Measurements from ENCODE around the gene ACBD4. TPM values are rescaled to one million over a fixed set of nuclear protein-coding genes. Genes with fewer than 3 reads are reported as not detected.

ACBD4 gene
- total and polyA plus RNA-seq, 2 of the 13 experiments (the other 11 are each of a cell fraction or from before 2014, with no cell fraction given): 16.1 to 26.9 TPM

- no peak; the same call in 1 of the 2 replicates for TF ChIP-seq NFE2L1 (CRISPR knock-in tag; IDR thresholded peaks at IDR 0.05; ENCODE audit: borderline replicate concordance)
- no peak for TF ChIP-seq HOMEZ (CRISPR knock-in tag; IDR thresholded peaks at IDR 0.05; ENCODE audit: low read depth)
- TF ChIP-seq ZNF253 (CRISPR knock-in tag; IDR thresholded peaks at IDR 0.05; ENCODE audit: borderline replicate concordance): no peak
- no peak for TF ChIP-seq ERF (CRISPR knock-in tag; IDR thresholded peaks at IDR 0.05)
- 0 out of 2 replicates have a peak, but pooled peaks have one; percentile 54 for TF ChIP-seq RELA (CRISPR knock-in tag; IDR thresholded peaks at IDR 0.05)
- TF ChIP-seq, protein P1, sequence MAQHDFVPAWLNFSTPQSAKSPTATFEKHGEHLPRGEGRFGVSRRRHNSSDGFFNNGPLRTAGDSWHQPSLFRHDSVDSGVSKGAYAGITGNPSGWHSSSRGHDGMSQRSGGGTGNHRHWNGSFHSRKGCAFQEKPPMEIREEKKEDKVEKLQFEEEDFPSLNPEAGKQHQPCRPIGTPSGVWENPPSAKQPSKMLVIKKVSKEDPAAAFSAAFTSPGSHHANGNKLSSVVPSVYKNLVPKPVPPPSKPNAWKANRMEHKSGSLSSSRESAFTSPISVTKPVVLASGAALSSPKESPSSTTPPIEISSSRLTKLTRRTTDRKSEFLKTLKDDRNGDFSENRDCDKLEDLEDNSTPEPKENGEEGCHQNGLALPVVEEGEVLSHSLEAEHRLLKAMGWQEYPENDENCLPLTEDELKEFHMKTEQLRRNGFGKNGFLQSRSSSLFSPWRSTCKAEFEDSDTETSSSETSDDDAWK (CRISPR knock-in tag; IDR thresholded peaks at IDR 0.05): no peak
- no peak for TF ChIP-seq ZNF496 (CRISPR knock-in tag; IDR thresholded peaks at IDR 0.05; ENCODE audit: insufficient replicate concordance)
- no peak for TF ChIP-seq STAT6 (CRISPR knock-in tag; IDR thresholded peaks at IDR 0.05; ENCODE audit: borderline replicate concordance)
- 0 out of 2 replicates have a peak, but pooled peaks have one; percentile 15 for TF ChIP-seq ZNF720 (CRISPR knock-in tag; IDR thresholded peaks at IDR 0.05)
- TF ChIP-seq REPIN1 (CRISPR knock-in tag; IDR thresholded peaks at IDR 0.05; ENCODE audit: borderline replicate concordance, low read depth): no peak; the same call in 1 of the 2 replicates
- no peak for TF ChIP-seq HDAC6 (IDR thresholded peaks at IDR 0.05; ENCODE audit: low read depth, low read length)
- TF ChIP-seq ZNF331 (CRISPR knock-in tag; IDR thresholded peaks at IDR 0.05): 0 out of 2 replicates have a peak, but pooled peaks have one; percentile 22
- peak; percentile 55 to 82 for TF ChIP-seq POLR2A (IDR thresholded peaks at IDR 0.05; ENCODE audit: insufficient read depth in 1 of 2, low read depth in 2 of 2, low read length in 2 of 2)
- no peak; the same call in 1 of the 2 replicates for TF ChIP-seq ZNF816 (CRISPR knock-in tag; IDR thresholded peaks at IDR 0.05; ENCODE audit: borderline replicate concordance)
- no peak for TF ChIP-seq NR2F6 (IDR thresholded peaks at IDR 0.05)
- 0 out of 2 replicates have a peak, but pooled peaks have one; percentile 8 for TF ChIP-seq NR2F6 (CRISPR knock-in tag; IDR thresholded peaks at IDR 0.05)
- peak; percentile 60 for TF ChIP-seq TAF15 (IDR thresholded peaks at IDR 0.05; ENCODE audit: low read depth, low read length, poor library complexity, severe bottlenecking)
- no peak for TF ChIP-seq RORA (CRISPR knock-in tag; IDR thresholded peaks at IDR 0.05)
- peak; percentile 81; the same call in 1 of the 2 replicates for TF ChIP-seq MEIS1 (CRISPR knock-in tag; IDR thresholded peaks at IDR 0.05; ENCODE audit: borderline replicate concordance)
- TF ChIP-seq ZNF235 (CRISPR knock-in tag; IDR thresholded peaks at IDR 0.05; ENCODE audit: borderline replicate concordance): 0 out of 2 replicates have a peak, but pooled peaks have one; percentile 15
- TF ChIP-seq, protein P2, sequence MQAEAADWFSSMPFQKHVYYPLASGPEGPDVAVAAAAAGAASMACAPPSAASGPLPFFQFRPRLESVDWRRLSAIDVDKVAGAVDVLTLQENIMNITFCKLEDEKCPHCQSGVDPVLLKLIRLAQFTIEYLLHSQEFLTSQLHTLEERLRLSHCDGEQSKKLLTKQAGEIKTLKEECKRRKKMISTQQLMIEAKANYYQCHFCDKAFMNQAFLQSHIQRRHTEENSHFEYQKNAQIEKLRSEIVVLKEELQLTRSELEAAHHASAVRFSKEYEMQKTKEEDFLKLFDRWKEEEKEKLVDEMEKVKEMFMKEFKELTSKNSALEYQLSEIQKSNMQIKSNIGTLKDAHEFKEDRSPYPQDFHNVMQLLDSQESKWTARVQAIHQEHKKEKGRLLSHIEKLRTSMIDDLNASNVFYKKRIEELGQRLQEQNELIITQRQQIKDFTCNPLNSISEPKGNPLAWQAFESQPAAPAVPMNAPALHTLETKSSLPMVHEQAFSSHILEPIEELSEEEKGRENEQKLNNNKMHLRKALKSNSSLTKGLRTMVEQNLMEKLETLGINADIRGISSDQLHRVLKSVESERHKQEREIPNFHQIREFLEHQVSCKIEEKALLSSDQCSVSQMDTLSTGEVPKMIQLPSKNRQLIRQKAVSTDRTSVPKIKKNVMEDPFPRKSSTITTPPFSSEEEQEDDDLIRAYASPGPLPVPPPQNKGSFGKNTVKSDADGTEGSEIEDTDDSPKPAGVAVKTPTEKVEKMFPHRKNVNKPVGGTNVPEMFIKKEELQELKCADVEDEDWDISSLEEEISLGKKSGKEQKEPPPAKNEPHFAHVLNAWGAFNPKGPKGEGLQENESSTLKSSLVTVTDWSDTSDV (CRISPR knock-in tag; IDR thresholded peaks at IDR 0.05): 0 out of 2 replicates have a peak, but pooled peaks have one; percentile 49
Observed at GRCh38 chr17:45132572-45133463, 2.7 kb upstream of the ACBD4 start (continued).
